Mesenteric fat pad (tissue), 1 donor: ENCODE measurements around the gene RIOK1. TPM values are rescaled to one million over a fixed set of nuclear protein-coding genes. Genes with fewer than 3 reads are reported as not detected.
"Not testable (repeated sequence)": the region's sequence is repeated elsewhere in the genome, so short reads cannot be mapped to it uniquely, and the experiment has no call there.

Source experiments
- DNase-seq: peaks from one replicate; pipeline ENCODE4 v3.0.0-alpha.2; 2020; ENCODE audit warnings: low spot score
- total RNA-seq: library from RNA; stranded (reverse); fragmentation: NEBNext Ultra II Directional; extraction: Animal tissue kit (Norgen Biotek cat#: 25700); gene quantifications from one replicate; pipeline ENCODE4 v1.2.1, GENCODE V29; 2021
- donor health status: DM: yes; HTN: yes; CAD: no.

The RIOK1 gene
- total RNA-seq, 1 donor from 2014 or later, result 29.5 TPM

GRCh38 chr6:7439228-7439627 lies 49.6 kb downstream of the RIOK1 start:
- DNase-seq, result no peak

- DNase-seq, result no peak
Observed at GRCh38 chr6:7440476-7440875, 50.9 kb downstream of the RIOK1 start.

- no peak for DNase-seq
Observed at GRCh38 chr6:7441048-7441775, 51.6 kb downstream of the RIOK1 start.

GRCh38 chr6:7442467-7442866 lies 52.9 kb downstream of the RIOK1 start:
- DNase-seq, result no peak

- no peak for DNase-seq
Observed at GRCh38 chr6:7445101-7445500, 55.5 kb downstream of the RIOK1 start.

GRCh38 chr6:7445885-7446461 lies 56.4 kb downstream of the RIOK1 start:
- no peak for DNase-seq

GRCh38 chr6:7446619-7447325 lies 57.2 kb downstream of the RIOK1 start:
- DNase-seq, result peak; percentile 60

GRCh38 chr6:7448232-7448631 lies 58.6 kb downstream of the RIOK1 start:
- no peak for DNase-seq

GRCh38 chr6:7449018-7449417 lies 59.4 kb downstream of the RIOK1 start:
- no peak for DNase-seq

- no peak for DNase-seq
Observed at GRCh38 chr6:7451326-7451725, 61.7 kb downstream of the RIOK1 start.

- no peak for DNase-seq
Observed at GRCh38 chr6:7452898-7453297, 63.3 kb downstream of the RIOK1 start.

- DNase-seq, result no peak
Observed at GRCh38 chr6:7454696-7455358, 65.2 kb downstream of the RIOK1 start.

GRCh38 chr6:7456302-7456701 lies 66.7 kb downstream of the RIOK1 start:
- DNase-seq, result not testable (repeated sequence)

GRCh38 chr6:7461416-7461815 lies 71.8 kb downstream of the RIOK1 start:
- no peak for DNase-seq

GRCh38 chr6:7463785-7464184 lies 74.2 kb downstream of the RIOK1 start:
- DNase-seq, result no peak

GRCh38 chr6:7467007-7467897 lies 77.6 kb downstream of the RIOK1 start:
- DNase-seq, result no peak

Other genes starting within 250 kb of the RIOK1 start
- 150 TPM for gene SSR1, start 76.6 kb upstream of the RIOK1 start, total RNA-seq
- not detected for gene CAGE1, start 66 bp upstream of the RIOK1 start, total RNA-seq
- gene DSP, start 151.9 kb downstream of the RIOK1 start, total RNA-seq, result 4.0 TPM
- gene SNRNP48, start 200.4 kb downstream of the RIOK1 start, total RNA-seq, result 8.4 TPM